ENCODE results near the gene PALD1.

- TF ChIP-seq CTCF (IDR thresholded peaks at IDR 0.05) (no peak), EP300 (IDR thresholded peaks at IDR 0.05; ENCODE audit: low read depth) (no peak), POLR2A (IDR thresholded peaks at IDR 0.05) (no peak)
These were observed 1.2 kb downstream of the PALD1 start for GRCh38 chr10:70479626-70480238.
